Measurements from ENCODE around the gene DLGAP1.

Gene DLGAP1

DNA sequence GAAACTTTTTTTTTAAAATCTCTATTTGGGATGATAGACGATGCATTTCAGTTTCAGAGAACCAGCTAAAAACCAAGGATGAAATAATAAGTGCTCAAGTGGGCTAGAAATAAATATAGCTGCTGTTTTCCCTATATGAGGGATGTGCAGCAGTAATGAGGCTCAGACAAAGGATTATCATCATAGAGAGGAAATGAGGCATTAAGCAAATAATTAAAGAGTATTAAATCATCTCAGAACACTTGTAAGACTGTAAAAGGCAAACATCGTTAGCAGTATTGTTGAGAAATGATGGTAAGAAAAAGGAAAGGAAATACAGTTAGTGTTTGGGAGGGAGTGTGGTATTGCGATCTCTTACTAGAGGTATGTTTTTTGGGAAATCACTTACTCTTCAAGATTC, 771.6 kb downstream of the DLGAP1 start:
- DNase-seq (ENCODE audit: low read depth): no peak

DNA sequence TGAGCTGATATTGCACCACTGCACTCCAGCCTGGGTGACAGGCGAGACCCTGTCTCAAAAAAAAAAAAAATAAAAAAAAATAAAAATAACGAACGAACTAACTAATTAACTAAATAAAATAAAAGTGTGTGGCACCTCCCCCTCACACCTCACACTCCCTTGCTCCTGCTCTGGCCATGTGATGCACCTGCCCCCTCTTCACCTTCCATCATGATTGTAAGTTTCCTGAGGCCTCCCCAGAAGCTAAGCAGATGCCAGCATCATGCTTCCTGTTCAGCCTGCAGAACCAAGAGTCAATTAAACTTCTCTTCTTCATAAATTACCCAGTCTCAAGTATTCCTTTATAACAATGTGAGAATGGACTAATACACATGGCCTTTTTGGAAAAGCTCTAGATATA, 773.0 kb downstream of the DLGAP1 start:
- no peak for DNase-seq (ENCODE audit: low read depth)

DNA sequence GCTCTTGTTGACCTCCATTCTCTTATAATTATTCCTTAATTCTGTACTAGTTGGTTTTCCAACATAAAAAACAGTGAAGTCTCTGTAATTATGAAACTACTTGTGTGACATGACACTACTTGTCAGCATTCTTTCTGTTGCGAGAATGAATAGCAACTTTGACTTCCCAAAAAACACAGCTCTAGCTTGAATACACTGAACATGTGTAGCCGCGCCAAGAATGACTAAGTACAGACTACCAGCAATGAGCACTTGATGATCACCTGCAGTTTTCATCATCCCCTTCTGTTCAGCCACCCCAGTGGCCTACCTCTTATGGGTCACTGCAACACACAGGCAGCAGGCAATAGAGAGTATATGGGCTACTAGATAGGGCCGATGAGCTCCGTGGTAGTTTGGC, 775.9 kb downstream of the DLGAP1 start:
- DNase-seq (ENCODE audit: low read depth): no peak

DNA sequence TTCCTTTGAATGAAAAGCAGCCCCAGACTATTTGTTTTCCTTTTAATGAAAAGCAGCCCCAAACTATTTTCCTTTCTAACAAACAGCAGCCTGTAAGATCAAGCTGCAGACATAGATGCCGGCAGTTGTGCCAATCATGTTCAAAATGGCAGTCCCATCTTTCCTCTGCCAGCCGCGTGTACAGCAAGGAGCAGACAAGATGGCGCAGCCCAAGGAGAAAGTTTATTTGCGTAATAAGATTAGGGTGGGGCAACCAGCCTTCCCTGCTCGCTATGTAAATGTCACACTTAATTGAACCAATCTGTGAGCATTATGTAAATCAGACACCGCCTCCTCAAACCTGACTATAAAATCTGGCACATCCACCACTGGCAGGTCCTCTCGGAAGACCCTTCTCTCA, 779.1 kb downstream of the DLGAP1 start:
- DNase-seq (ENCODE audit: low read depth): no peak

DNA sequence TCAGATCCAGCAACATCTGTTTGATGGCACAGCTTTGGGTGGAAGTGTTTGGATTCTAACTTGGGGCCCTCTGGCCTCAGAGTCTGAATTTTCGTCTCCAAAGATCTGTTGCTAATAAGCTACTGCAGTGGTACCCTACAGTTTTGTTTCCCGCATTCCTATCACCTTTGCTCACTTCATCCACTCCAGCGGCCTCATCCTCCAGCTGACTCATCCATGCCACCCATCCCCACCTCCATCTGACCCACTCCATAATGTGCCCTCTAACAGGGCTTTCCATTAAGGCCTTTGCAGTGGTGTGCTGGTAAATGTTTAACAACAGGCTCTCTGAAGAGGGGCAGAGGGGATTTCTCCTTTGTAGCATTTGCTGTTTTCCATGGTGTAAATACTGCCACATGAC, 779.7 kb downstream of the DLGAP1 start:
- DNase-seq (ENCODE audit: low read depth): no peak

DNA sequence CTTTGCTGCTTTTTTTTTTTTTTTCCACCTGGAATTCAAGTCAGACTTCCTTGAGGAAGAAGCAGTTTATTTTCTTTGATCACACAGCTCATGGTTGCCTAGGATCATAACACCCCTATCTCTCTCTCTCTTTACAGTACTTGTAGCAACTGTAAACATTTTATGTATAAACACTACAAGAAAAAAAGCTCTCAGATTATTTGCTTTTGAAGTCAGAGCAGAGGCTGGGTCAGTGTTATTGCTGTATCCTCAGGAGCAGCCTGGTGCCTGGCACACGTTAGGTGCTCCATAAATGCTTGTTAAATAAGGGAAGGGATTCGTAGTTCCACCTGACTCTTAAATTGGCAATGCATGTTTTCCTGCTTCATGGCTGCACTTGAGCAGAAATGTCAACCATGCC, 783.9 kb downstream of the DLGAP1 start:
- DNase-seq (ENCODE audit: low read depth): no peak

DNA sequence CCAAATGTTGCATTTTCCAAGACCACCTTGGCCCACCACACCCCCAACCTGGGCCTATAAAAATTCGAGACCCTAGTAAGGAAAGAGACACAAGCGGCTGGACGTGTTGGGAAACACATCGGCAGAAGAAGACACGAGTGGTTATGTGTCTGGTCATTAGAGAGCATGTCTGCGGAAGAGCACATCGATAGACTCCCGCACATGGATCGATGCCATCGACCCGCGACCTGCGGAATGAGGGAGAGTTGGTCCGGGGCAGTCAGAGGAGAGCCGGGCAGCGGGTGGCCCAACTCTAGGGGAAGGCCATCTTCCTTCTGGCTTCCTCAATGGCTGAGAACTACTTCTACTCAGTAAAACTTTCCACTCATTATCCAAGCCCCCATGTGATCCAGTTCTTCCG, 785.7 kb downstream of the DLGAP1 start:
- no peak for DNase-seq (ENCODE audit: low read depth)

DNA sequence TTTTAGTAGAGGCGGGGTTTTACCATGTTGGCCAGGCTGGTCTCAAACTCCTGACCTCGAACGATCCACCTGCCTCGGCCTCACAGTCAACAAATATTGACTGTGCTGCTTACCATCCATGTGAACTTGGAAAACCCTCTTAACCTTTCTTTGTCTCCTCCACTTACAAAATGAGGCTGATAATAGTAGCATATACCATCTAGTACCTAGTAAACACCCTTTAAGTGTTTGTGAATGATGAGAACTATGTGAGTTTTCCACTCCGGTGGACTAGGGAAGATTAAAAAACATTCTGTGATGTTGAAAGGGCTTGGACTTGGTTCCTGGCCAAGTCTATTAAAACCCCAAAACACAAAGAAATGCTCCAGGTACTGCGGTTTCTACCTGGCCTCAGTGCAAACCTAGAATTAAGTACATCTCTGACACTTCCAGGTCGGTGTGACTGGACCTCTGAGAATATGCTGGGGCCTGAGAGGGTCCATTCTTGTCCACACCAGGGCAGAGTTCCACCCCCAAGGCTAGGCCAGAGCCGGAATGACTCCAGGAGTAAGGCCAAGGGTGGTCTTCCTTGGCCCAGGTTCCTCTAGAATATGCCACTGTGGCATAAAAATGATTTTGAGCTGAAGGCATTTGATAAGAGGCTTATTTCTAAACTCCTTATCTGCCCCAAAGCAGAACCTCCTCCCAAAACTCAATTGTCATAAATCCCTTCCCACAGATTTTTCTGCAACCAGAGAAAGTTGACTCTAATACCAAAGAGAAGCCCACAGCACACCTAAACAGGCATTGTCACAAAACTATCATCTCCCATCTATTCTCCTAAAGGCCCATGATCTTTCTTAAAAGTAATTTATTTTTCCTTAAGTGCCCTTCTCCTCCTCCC, 787.6 kb downstream of the DLGAP1 start:
- no peak for DNase-seq (ENCODE audit: low read depth)

DNA sequence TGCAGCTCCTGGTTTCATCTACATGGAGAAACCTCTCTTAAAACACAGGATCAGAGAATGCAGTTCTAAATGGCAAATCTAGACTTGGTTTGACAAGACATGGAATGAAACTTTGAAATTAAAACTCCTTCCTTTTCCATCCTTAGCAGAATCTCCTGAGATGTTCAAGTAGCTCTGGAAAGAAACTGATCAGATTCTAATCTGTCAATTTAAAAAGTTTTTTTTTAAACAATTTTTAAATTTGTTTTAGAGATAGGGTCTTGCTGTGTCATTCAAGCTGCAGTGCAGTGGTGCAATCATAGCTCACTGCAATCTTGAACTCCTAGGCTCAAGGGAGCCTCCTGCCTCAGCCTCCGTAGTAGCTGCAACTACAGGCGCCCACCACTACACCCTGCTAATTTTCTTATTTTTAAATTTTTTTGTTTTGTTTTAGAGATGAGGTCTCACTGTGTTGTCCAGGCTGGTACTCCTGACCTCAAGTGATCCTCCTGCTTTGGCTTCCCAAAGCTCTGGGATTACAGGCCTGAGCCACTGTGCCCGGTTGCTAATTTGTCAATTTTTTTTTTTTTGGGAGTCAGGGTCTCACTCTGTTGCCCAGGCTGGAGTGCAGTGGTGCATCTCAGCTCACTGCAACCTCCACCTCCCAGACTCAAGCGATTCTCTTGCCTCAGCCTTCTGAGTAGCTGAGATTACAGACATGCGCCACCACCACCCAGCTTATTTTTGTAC, 788.4 kb downstream of the DLGAP1 start:
- DNase-seq (ENCODE audit: low read depth): no peak

DNA sequence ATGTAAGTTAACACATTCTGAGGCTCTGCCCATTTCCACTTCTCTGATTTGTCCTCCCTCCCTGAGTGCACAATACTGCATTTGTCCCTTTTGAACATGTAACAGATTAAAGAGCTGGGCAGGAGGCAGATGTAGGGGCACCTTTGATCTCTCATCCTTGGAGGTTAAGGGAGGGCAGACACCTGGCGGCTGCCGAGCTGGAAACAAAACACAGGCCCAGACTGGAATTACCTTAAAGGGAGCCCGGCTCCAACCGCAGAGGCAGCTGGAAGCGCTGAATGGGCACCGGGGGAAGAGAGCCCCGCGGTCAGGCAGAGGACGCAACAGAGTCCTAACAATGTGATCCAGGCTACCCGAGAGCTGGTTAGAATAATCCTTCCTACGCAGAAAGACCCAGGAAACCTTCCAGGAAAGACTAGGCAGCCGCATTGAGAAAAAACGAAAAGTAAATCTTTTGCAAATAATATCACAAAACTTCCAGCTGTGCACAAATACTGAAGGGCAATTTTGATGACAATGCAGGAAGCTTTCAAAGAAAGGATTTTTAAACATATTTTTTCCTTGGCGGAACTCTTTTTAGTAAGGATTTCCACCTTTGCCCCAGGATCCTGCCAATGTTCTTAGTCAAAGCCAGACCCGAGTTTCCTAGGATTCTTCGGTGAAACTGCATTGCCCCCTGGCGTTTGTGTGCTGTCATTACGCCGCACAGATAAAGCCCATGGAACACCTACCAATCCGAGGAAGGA, 789.2 kb downstream of the DLGAP1 start:
- peak; percentile 69 for DNase-seq (ENCODE audit: low read depth)

DNA sequence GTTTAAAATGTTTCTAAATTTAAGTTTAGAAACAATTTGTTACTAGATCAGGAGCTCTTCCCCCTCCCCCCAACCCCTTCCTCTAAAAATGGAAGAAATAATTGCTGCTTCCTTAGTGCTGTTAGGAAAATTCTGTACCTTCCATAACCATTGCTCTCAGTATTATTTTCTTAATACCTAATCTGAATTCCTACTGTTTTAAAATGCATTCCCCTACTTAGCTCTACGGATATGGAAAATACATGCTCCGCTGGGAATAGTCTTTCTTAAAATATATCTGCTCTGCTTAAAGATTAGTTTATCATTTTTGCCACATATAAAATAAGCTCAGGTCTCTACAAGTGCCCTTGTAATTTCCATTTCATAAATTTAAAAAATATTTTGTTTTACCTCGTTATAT, 789.9 kb downstream of the DLGAP1 start:
- no peak for DNase-seq (ENCODE audit: low read depth)

DNA sequence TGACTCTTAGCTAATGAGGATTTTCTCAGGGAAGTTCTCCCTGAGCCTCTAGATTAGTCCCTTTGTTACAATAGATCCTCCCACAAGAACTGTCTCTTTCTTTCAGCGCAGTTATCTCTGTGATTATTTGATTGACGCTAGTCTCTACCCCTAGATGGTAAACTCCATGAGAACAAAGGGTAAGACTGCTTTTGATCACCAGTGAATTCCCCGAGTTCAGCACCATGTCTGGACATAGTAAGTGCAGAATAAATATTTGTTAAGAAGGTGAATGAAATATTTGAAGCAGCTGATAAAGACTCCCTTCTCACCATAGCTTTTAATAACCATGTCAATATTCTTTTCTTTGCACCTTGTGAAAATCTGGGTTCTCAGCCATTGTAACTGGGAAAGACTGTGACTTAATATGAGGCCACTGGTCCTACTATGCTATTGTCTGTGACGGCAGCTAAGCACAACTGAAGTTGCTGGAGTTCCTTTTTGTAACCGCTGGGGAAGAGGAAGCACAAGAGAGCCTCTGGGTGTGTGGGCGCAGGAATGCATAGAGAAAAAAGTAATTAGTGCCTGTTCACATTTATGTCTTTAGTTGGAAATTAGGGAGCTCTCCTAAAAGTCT, 790.4 kb downstream of the DLGAP1 start:
- DNase-seq (ENCODE audit: low read depth): no peak

DNA sequence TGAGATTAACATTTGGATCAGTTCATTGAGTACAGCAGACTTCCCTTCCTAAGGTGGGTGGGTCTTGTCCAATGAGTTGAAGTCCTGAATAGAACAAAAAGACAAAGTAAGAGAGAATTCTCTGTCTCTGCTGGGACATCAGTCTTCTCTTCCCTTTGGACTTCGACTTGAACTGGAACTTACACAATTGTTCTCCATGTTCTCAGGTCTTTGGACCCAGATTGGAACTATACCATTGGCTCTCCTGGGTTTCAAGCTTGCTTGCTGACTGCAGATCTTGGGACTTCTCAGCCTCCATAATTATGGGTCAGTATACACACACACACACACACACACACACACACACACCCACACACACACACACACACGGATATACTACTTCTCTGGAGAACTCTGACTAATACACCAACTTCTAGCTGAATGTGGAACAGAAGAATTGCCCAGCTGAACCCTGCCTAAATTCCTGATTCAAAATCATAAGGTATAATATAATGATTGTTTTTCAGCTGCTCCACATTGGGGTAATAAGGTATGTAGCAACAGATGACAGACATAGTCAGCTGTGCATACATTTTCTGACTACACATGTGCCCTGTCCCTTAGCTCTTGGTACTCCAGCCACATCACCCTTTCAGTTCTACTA, 791.1 kb downstream of the DLGAP1 start:
- no peak for DNase-seq (ENCODE audit: low read depth)

DNA sequence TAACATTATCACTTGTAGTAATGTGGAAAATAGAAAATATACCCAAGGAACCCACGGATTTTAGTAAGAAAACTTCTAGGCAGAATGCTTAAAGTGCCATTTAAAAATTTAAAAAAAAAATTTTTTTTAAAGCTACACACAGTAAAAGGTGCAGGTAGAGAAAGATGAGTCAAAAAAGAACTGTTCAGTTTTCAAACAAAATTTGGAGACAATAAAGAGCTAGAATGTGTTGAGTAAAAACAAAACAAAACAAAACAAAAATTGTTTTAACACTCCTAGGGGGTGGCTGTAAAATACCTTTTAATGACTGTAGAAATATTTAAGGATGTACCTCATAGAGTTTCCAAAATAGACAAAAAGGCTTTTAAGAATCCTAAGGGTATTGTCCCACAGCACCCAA, 793.1 kb downstream of the DLGAP1 start:
- DNase-seq (ENCODE audit: low read depth): no peak

DNA sequence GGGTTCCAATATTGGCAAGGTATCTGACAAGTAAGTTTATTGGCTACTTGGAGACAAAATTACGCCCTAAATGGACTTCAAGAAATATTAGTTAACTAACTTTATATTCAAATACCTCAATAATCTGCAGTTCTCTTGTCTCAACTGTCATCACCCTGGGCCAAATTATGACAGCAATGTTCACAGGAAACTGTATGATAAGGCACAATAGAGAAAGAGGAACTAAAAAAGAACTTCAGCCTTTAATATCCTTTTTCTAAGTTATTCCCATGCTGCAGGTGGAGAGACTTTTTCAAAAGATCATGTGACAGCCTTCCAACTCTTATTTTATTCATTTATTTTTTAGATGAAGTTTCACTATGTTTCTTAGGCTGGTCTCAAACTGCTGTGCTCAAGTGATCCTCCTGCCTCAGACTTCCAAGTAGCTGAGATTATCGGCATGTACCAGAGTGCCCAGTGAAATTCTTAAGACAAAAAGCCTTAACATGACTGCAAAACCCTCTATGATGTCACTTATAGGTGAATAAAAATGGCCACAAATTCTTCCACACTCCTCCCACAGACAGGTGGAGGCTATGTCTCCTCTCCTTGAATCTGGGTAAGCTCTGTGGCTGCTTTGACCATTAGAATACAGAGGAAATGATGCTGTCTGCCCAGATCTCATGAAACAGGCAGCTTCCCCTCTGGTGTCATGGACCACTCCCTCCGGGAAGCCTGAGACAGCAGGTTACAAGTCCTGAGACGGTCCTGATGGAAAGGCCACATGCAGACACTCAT, 794.2 kb downstream of the DLGAP1 start:
- DNase-seq (ENCODE audit: low read depth): no peak

DNA sequence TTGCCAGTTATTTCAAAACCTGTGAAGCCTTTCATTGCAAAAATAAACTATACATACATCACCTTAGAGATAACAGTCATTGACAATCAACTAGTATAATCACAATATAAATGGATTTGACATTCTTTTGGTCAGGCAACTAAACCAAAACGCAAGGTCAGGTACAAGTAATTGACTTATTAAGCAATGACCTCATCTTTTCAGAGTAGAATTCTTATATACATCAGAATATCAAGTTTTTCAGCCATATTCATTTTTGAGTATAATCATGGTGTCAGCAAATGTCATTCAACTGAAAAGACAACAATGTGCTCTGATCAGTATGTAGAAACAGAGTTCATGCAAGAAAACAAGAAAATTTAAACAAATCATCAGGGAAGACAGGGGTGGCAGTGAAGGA, 796.6 kb downstream of the DLGAP1 start:
- no peak for DNase-seq (ENCODE audit: low read depth)

DNA sequence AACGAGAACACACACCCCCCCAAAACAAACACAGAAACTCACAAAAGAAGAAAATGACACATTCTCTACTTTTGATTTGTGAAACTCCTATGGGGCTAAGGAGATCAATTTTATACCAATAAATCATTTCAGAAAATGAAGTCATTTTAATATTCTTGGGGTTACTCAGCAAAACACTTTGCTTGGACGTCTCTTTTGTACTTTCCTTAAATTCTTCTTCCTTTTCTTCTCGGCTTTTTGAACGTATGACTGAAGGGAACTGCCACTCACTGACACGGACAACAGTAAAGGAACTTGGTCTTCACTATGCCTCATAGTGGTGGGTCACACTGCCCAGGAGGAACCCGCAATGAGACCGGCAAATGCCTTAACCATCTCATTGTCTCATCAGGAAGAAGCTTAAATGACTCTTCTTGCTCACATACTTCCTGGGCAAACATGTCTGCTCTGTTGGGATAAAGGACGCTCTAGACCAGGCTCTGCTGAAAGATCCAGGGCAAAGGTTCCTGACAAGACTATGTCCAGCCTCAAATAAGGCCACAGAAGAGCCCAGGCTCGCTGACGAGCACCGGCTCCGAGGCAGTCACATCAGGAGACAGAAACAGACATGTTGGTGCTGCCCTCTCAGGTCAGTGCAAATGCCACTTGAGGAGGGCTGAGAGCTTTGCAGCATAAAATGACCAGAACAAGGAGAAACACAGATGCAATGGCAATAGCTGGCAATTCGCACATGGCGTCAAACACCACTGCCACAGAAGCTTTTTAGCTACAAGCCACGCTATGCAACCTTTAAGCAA, 799.7 kb downstream of the DLGAP1 start:
- no peak for DNase-seq (ENCODE audit: low read depth)

DNA sequence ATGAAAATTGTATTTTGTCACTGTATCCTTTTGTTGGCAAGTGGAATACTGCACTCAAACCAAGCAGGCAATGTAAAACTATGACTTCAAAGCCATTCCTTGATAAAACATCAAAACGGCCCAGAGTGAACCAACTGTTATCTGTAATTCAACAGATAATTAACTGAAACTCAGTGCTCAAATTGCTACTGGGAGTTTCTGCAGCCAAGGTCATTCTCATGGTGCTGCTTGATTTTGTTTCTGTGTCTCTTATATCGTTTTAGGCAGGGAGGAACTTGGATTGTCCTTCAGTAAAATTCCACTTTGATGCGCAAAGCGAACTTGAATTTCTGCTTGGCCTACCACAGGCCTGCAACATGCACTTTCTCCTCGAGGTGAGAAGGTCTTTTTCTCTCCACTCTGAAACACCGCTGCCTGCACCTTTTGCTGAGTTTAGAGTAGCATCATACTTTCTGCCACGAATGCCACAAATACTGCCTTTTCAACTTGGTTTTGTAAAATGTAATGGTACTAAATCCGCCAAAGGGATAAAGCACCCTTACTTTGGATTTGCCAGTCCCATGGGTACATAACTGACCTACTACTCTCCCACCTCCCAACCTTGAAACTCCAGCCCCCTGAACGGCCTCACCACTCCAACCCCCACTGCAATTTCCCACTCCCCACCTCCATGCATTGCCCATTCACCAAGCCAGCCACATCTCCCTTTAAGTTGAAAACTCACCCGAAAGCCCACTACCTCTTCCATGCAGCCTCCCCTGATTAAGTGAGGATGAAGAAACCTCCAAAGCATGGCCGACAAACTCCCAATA, 800.5 kb downstream of the DLGAP1 start:
- DNase-seq (ENCODE audit: low read depth): no peak

DNA sequence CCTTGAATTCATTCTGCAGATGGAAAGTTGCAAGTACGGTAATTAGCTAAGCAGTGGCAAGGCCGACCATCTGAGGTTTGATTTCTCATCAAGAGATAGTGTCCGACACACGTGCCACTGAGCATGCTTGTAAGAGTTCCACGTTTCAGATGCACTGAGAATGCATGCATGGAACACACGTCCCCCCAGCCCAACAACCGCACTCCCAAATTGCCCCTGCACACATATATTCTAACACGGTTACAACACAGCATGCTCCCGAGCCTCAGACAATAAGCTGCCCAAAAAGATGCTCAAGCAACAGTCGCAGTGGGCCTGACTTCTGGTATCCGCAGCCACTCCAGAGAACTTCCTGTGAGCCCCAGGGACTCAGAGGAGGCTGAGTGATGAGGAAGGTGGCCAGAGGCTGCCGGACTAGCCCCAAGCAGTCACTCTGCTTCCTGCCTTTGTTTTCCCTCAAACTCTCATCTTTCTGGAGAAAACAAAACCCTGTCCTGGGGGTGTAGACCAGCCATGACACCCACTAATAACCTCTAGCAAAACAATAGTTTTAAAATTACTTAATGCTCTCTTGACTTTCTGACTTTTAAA, 801.2 kb downstream of the DLGAP1 start:
- DNase-seq (ENCODE audit: low read depth): no peak

All from activated T-cell treated with anti-CD3 and anti-CD28 coated beads for 24 hours (primary cell).